Fibroblast of skin of abdomen (primary cell): Measurements from ENCODE around the gene HDAC7.

Experiments used
- DNase-seq: peaks from one replicate; pipeline ENCODE4 v3.0.0-alpha.2; 2013

Gene HDAC7

DNA sequence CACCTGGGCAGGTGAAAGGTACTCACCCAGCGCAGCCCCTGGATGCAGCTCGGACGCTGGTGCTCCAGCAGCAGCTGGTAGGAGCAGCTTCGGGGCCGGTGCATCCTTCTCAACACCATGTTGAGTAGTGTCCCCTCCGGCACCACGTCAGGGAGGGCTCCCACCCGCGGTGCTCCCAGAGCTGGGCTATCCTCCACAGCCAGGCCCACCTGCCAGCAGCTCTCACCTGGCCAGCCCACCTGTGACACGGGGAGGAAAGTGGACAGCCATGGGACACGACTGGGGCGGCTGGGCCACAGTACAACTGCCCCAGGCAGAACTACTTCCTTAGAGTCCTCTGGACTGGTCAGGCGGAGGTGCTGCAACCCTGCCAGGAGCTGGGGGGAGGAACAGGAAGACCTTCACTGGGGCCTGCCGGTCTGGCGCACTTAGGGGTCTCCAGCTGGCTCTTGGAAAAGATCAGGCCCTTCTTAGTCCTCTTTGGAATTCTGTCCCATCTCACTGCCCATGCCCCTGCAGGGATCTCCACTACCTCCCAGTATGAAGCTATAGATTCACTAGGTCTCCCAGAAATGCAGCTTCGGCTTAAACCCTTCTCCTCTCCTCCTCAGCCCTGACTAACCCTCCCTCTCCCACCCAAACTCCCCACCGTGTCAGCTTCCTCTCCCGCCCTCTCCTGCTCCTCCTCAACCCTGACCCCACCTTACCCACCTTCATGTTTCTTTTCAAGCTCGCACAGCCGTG, 61.7 kb downstream of the HDAC7 start:
- no peak for DNase-seq

DNA sequence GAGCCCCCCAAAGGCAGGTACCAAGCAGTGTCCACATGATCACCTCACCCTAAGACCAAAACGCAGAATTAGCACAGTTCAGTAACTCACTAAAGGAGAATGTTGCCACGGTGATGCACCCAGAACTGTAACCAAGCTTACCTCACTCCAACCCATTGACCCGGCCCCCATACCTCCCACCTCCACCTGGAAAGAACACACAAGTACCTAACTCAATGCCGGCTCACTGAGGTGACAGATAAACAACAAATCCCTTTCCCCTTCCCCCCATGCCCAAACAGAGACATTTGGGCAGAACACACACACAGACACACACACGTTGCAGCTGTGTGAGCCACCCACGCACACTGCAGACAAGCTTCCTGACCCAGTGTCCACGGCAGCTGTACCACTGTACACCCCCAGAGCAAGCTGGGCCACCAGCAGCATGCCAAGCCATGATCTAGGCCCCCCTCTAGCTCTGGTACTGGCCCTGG, 62.3 kb downstream of the HDAC7 start:
- no peak for DNase-seq

DNA sequence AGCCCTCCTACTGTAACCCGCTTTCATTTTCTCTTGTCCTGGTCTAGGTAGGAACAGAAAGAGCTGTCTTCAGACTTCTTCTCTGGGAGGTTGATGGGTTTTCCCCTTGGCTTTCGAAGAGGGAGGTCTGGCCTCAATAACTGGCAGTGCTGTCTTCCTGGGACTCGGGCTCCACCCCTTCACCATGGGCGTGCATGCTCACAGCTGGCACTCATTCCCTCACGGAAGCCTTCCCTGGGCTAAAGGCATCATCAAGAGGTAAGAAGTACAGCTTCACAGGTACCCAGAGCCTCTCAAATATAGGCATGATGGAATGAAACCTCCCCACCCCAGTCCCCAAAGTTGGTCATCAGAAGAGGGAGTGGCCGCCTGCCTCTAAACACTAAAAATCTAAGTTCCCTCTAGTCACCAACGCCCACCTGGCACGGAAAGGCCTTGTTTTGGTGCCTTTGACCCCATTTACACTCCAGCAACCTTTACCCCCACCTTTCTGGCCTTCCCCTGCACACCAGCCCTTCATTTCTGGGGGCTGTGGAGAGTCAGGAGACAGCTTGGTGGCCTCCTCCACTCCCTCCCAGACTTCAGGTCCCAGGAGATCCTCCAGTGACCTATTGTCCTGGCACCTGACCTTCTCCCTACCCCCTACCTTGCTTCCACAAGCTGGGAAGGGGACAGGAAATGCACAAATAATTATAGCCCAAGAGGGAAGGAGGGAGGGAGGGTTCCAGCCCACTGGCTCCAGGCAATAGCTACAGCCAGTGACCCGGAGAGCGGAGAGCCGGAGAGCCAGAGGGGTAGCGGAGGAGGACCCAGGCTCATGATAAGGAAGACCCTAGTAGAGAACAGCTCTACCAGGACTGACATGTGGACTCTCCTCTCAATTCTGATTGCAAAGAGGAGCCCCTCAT, 63.8 kb downstream of the HDAC7 start:
- DNase-seq: no peak

DNA sequence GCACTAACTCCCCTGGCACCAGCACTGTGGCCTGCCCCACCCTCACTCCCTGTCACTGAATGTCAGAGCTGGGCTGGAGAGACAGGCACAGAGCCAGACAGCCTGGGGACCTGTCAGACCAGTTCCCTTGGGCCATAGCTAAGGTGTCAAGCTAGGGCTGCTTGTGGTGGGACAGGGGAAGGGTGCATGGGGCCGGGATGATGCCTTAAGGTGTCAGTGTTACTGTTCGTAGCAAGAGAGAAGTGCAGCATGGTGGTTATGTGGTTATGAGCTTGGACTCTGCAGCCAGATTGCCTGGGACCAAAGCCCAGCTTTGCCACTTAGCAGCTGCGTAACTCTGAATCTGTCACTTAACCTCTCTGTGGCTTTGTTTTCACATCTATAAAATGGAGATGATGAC, 64.8 kb downstream of the HDAC7 start:
- DNase-seq: no peak

DNA sequence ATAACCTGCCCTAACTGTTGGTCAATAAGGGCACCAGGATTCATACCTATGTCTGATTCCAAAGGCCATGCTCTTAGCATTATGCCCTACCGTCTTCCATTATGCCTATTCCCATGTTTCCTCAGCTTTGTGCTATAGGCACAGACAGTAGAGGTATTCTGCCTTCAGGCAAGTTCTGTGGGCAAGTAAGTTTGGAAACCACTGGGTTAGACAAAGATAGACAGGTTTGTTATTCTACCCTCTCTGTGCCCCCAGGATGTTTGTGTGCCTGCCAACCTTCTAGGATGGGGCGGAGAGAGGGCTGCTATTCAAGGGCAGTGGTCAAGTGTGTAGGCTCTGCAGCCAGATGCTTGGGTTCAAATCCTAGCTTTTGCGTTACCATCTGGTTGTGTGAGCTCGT, 65.6 kb downstream of the HDAC7 start:
- DNase-seq: no peak

DNA sequence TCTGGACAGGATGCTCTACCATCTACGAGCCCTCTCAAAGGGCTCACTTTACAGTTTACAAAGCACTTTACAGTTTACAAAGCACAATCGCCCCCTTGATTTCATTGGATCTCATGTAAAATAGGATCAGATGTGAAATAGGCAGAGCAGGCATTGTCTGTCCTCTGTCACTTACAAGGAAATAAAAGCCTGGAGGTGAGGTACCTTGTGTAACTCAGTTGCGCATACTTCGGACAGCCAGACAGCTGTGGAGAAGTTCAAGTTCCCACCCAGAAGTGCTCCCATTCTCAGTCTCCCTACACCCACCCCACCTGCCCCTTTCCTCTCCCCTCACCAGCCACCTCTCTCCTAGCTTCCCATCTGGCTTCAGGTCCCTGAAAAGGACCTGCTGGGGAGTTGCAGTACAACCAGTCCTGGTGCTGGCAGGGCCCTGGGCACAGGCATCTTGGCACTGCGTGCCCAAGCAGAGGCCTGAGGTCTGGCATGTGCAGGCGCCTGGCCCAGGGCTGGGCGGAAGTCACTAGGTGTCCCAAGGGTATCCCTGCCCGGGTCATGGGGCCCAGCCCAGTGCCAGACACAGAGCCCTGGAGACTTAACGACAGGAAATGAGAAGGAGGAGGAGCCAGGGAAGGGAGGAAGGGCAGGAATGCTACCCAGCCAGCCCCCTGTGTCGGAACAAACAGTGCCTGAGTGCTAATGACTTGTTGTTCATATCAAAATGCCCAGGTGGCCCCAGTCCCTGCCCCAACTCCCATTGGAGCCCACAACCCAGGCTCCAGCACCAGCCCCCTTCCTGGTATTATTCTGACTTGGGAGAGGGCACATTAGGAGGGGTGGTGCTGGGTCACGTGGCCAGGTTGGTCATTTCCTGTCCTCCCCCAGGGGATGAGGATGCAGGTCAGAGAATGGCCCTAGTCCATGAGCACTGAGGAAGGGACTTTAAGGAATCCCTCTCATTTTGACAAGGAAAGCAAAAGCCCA, 66.4 kb downstream of the HDAC7 start:
- no peak for DNase-seq

DNA sequence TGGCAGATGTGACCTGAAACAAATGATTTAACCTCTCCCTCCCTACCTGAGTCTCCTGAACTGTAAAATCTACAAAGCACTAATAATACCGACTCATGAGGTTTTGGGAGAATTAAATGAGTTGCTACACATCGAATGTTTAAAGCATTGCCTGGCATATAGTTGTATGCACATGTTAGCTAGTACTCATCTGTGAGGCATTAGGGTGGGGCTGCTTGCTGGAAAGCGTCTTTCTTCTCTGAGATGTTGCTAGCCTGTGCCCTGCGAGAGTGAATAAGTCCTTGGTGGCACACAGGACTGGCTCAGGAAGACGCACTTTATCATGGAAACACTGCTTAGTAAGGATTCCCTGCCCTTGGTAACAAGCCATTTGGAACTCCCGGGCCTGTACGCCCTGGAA, 67.2 kb downstream of the HDAC7 start:
- DNase-seq: peak; percentile 42

DNA sequence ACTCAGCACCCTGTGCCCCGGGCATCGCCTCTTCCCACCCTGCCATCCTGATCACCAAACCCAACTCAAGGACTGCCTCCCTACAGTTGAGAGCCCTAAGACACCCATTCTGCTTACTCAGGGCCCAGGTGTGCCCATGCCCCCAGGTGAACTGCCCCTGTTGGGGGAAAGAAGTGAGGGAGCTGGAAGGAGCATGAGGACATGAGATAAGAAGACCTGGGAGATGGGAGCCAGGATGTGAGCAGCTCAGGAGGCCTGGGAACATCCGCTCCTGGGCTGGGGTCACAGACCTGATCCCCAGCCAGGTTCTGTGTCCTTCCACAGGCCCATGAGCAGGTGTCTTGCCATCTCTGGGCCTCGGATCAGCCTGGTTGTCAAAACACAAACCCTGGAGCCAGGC, 67.6 kb downstream of the HDAC7 start:
- DNase-seq: no peak

DNA sequence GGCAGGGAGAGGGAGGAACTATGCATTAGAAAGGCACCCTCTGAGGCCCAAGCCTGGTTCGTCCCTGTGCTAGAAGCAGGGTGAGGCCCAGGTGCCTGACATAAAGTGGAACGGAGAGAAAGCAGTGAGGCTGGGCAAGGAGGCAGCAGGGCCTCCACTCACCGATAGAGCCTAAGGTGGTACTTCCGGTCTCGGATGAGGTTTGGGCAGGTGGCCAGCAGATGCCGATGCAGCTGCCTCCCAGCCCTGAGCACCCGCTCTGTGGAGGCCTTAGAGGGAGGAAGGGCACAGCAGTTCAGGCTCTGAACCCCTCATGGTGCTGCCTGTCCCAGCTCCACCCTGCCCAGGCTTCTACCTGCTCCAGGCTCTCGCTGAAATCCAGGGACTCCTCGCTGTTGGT, 68.1 kb downstream of the HDAC7 start:
- no peak for DNase-seq

DNA sequence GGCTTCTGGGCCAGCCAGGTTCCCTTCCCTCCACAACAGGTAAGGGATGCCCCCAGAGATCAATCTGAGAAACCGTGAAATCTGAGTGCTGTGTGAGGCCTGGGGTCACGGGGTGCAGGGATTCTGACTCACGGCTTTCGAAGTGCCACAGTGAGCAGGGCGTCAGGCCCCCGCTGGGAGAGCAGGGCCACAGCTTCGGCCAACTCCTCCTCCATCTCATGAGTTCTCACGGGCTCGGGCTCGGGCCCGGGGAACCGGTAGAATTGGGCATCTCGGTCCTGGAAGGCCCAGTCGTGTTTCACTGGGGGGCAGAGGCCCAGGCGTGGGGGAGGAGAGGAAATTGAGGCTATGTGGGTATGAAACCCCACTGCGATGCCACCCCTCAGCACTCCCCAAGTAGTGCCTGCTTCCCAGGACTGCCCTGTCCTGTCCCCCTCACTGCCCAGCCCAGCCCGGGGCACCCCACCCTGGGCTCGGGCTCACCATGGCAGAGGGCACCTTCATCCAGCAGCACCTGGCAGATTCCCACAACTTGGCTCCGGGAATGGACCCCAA, 68.7 kb downstream of the HDAC7 start:
- DNase-seq: no peak

DNA sequence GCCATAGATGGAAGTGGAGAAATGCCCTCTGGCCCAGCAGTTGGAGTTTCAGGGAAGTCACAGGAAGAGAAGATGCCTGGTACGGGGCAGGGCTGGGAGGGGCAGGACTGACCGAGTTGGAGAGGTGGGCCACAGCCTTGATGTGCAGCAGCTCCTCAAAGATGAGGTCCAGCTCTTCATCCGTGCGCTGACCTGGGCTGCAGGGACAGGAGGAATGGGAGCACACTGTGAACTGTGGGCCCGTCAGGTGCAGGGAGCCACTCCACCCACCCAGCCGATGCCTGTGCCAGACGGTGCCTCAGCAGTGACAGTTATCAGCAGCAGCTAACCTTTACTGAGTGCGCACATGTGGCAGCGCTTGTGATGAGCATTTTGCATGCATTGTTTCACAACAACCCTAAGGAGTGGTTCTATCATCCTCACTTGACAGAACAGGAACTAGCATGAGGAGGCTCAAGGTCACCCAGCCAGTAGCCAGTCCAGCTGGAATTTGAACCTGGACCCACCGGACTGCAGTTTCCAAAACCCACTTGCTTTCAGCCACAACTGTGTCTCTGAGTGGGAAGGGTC, 69.4 kb downstream of the HDAC7 start:
- no peak for DNase-seq

DNA sequence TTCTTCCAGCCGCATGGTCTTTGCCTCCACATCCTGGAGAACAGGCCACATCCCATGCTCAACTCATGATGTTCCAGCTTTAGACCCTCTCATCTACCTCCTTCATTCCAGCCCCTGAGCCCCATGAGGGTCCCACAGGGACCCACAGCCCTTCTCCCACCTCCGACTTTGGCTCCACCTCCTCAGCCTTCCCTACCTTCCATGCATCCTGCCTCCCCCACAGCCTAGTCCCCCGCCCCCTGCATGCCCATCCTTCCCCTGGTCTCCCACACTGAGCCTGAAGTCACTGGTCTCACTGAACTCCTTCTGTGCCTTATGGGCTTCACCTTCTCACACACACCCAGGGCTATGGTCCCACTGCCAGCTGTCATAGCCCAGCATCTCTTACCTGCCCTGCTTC, 70.8 kb downstream of the HDAC7 start:
- no peak for DNase-seq

DNA sequence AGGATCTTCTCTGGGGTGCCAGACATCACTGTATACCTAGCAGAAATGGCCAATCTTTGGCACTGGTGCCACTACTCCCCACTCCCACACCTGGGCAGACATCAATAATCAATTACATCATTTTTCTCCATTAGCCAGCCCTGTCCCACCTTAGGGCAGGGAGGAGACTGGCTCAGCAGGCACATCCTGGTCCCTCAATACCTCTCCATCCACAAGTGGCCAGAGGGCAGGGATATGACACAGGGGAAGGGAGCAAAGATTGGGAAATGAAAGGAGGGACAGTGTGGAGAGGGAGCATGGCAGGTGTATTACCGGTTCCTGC, 71.2 kb downstream of the HDAC7 start:
- no peak for DNase-seq

DNA sequence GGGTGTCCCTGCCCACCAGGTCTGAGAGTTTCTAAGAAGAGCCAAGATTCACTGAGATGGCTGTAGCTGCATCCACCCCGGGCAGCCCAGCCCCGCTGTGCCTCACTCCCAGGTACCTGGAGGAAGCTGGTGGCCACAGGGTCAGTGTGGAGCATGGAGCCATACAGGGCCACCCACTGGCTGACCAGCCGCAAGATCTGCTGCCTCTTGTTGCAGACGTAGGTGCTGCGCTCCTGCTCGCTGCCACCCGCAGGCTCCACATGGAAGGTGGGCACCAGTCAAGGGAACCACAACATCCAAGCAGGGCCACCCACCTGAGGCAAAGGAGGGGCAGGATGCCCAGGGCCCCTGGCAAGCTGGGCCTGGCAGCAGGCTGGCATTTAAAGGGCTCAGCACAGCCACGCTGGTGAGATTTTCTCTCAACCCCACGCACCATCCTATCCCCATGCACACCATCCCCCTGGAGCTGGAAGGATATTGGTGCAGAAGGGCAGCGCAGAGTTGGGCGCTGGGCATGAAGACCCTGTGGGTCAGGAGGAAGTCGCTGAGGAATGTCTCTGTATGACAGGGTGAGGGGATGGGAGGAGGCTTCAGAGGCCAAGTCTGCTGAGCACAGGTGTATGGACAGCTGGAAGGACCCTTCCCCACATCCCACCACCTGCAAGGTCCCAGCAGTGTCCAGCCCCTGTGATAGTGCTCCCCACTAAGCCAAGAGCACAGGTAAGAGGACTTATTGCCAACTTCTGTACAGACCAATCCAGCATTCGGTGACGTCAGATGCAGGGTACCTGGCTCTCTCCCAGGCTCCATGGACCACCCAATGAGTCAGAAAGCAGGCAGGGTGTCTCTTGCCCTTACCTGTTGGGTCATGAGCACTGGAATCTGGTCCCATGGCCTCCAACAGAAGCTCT, 71.9 kb downstream of the HDAC7 start:
- no peak for DNase-seq

DNA sequence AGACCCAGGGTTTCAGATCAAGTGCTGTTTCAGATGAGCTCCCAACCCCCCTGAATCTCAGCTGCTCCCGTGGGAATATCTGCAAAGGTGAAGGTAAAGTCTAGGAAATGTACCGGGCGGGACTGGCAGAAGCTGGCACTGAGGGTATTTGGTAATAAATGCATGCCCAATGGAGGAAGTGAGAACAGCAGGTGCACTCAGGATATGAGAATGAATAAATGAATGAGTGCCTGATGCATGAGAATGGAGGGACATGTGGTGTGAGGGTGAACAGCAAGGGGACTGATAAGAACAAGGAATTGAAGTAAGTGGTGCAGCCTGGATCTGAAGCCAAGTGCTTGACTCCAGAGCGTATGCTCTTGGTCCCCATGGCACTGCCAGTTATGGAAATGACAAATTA, 72.6 kb downstream of the HDAC7 start:
- no peak for DNase-seq

DNA sequence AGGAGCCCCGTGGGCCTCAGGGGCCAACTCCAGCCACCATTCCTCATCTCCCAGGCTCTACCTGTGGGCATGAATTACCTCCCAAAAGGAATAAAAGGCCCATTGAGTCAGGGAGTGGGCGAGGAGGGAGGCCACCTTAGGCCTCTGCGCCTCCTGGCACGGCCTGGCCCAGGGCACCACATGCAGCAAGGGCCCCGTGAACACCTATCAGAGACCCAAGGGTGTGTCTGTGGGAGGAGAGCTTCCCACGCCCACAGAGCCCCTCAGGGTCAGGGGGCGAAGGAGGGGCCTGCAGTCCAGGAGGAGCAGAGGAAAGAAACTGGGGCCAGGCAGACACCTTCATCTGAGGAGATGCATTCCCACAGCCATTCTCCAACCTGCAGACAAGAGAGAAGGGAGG, 73.2 kb downstream of the HDAC7 start:
- no peak for DNase-seq

DNA sequence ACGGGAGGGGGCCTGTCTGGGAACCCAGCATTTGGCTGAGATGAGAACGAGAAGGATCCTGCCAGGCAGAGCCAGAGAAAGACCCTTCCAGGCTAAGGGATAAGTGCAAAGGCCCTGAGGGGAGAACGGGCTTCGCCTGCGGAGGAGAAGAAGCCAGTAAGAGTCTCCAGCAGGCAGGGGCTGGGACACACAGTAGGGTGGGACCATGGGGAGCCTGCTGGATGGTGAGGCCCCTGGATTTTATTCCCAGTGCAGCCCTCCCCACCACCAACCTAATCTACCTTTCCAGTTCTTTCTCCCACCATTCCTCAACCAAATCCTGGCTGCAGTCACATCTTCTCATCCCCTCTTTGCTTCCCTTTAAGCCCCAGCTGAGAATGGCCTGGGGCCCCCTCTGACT, 73.6 kb downstream of the HDAC7 start:
- DNase-seq: no peak

DNA sequence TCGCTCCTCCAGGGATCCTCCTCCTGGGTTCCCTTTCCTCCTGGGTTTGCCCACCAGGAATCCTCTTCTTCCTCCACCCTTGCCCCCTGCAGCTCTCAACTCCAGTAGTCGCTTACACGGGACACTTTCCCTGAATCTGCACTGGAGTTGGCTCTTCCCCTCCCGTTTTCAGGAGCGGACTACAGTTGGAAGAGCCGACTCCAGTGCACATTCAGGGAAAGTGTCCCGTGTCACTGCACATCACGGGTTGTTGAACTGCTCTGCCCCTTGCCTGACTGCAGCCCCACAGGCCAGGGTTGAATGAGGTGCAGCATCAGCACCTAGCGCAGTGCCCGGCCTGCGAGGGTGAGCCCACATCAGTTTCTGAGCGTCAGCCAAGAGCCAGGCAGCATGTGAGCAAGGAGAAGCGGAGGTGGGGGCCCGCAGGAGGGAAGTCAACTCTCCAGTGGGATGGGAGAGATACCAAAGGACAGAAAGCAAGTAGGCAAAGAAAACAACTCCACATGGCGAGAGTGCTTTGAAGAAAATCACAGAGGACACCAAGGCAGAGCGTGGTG, 74.1 kb downstream of the HDAC7 start:
- DNase-seq: no peak

DNA sequence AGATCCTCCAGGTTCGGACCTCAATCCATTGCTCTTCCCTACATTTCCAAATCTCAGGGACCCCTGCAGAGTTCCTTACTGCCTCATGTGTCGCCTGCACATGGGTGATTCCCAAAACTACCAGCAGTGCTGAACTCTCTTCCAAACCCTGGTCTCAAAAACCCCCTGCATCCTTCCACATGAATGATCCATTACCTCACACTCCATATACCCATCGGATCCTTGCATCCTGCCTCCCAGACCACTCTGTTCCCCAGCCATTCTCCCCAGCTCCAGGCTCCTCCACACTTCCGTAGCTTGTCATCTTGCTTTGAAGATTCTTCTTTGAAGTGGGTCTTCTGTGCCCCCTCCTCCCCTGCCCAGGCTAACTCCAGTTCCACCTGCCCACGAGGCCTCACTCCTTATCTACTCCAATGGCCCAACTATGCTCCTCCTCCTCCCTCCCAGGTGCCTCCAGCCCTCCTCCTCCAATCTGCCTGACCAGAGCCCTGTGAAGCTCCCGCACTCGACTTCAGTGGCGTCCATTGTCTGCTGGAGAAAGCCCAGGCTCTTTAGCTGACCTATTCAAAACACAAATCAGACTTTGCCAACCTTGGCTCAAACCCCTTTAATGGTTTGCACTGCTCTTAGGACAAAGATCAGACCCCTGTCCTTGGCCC, 74.8 kb downstream of the HDAC7 start:
- no peak for DNase-seq

DNA sequence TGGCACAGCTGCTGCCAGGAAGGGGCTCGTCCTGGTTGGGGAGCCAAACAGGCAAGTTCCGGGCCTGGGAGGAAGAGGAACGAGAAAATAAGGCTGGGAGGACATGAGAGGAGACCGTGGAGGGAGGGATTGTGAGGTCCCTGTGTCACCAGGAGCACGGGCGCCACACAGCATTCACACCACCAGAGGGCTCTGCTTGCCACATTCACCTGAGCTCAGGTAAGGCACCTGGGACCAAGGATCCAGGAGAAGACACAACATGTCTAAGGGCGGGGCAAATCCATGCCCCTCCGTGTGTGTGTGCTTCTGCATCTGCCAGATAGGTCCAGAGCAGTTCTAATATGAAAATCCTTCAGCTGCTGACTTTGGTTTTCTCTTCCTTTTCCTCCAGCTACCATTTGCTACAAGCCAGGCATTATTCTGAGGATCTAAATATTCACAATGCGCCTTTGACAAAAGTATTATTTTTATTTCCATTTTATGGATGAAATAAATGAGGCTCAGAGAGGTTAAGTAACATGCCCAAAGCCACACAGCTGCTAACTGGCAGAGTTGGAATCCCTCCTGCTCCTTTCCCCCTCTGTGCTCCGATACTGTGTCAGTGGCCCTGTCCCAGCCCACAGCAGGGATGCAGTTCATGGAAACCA, 75.6 kb downstream of the HDAC7 start:
- no peak for DNase-seq
